ENCODE data around the gene ORM1. TPM values are rescaled to one million over a fixed set of nuclear protein-coding genes. Genes with fewer than 3 reads are reported as not detected.

Gene ORM1
- total RNA-seq, 1 experiment from 2014 or later: 4.4 TPM

DNA sequence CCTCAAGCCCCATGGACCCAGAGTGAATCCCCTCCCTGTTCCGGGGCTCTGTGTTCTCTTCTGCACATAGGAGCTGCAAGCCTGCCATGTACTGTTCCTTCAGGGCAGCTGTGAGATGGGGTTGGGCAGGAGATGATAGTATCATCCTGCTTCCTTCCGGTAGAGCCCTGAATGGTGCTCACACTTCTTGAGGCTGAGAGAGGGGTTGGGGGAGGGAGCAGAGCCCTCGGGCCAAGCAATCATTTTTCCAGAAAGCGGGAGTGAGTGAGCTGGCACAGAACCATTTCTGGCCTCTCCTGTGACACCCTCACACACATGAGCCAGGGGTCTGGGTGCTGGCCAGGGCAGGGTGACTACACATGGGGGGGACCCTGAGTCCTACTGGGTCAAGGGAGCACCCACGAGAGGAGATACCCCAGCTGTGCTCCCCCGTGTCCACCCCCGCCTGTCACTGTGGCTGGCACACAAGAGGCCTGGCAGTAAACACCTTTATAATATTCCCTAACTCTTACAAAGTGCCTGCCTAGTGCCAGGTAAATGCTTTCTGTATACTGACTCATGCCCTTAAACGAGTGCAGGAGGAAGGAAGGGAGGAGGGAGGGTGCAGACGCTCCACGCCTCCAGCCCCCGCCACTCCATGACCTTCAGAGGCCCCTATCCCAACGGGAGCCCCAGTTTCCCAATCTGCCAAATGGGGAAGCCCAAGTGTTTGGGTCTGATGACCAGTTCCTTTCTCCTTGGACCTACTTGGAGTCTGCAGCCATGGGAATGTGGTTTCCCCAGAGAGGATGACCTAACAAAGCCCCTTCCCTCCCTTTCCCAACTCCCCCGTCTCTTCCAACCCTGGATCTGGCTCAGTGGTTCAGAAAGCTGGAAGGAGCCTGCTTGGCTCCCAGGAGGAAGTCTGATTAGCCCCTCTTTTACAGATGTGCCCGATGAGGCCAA lies 49.3 kb downstream of the ORM1 start:
- peak overlapping the region in 2 of 3 experiments; percentile 81 to 87; a peak in 5 of 7 replicates for H3K27ac Mint-ChIP-seq
- H3K4me1 Mint-ChIP-seq: peaks cover 45 to 51% of the 10 kb centered on the region in 2 experiments

More for the DNA sequence above, 49.3 kb downstream of the ORM1 start:
- Histone ChIP-seq H2BK15ac (ENCODE audit: low read depth, low read length) (no peak overlapping the region; the same call in 1 of the 2 replicates), H3K14ac (ENCODE audit: insufficient read depth, low read length) (no peak overlapping the region; the same call in 1 of the 2 replicates), H3K18ac (ENCODE audit: insufficient read length, low read depth, low read length) (no peak overlapping the region), H2BK120ac (ENCODE audit: low read depth, low read length, poor library complexity, severe bottlenecking) (no peak overlapping the region), H3K23me2 (ENCODE audit: insufficient read length, low read depth, low read length, poor library complexity, severe bottlenecking) (peaks cover 5% of the 10 kb centered on the region), H4K8ac (replicated peaks; ENCODE audit: insufficient read length, low read depth, low read length) (no peak overlapping the region), H3K9me3 (ENCODE audit: control insufficient read depth, low read depth, low read length) (no peaks in the 10 kb centered on the region), H4K91ac (ENCODE audit: insufficient read length, low read depth, low read length) (peak overlapping the region; percentile 26), H2AFZ (ENCODE audit: low read length) (no peak overlapping the region), H3K27ac (ENCODE audit: insufficient read length, low read depth, low read length) (no peak overlapping the region), H3K4ac (ENCODE audit: low read depth, low read length) (no peak overlapping the region; the same call in 1 of the 2 replicates), H3K4me2 (ENCODE audit: insufficient read depth, insufficient read length, low read length) (no peak overlapping the region), H3K56ac (ENCODE audit: insufficient read length, low read depth, low read length) (no peak overlapping the region), H4K5ac (ENCODE audit: insufficient read length, low read depth, low read length) (no peak overlapping the region), H3K27me3 (ENCODE audit: insufficient read depth, low read length) (no peaks in the 10 kb centered on the region), H2BK5ac (ENCODE audit: insufficient read length, low read length) (no peak overlapping the region), H3K23ac (ENCODE audit: insufficient read length, low read depth, low read length) (no peak overlapping the region), H3K79me2 (ENCODE audit: insufficient read depth, low read length) (0 out of 2 replicates have a peak, but pooled peaks cover 3% of the 10 kb centered on the region), H2BK12ac (ENCODE audit: insufficient read length, low read depth, low read length) (no peak overlapping the region), H4K20me1 (ENCODE audit: control insufficient read depth, insufficient read depth, insufficient read length) (no peaks in the 10 kb centered on the region), H3K79me1 (ENCODE audit: insufficient read depth, low read depth, low read length, poor library complexity, severe bottlenecking) (no peaks in the 10 kb centered on the region), H3K9ac (ENCODE audit: extremely low read depth, insufficient read length, low read length) (no peak overlapping the region), H3K4me1 (ENCODE audit: insufficient read depth, low read length) (peaks cover 13% of the 10 kb centered on the region), H2BK20ac (ENCODE audit: low read depth, low read length, poor library complexity, severe bottlenecking) (no peak overlapping the region), H2AK5ac (ENCODE audit: insufficient read length, low read length) (no peak overlapping the region), H3T11ph (ENCODE audit: low read length) (no peak overlapping the region)
- Mint-ChIP-seq H3K27me3 (ENCODE audit: low read depth) (no peaks in the 10 kb centered on the region), H3K9me3 (no peaks in the 10 kb centered on the region), H3K36me3 (ENCODE audit: insufficient read depth in 1 of 3, low read depth in 3 of 3) (peaks cover 16 to 27% (median 20%) of the 10 kb centered on the region in 3 experiments), H3K4me3 (peak overlapping the region in 1 of 2 experiments; percentile 24; a peak in 1 of 5 replicates)
- TF ChIP-seq, protein P1, sequence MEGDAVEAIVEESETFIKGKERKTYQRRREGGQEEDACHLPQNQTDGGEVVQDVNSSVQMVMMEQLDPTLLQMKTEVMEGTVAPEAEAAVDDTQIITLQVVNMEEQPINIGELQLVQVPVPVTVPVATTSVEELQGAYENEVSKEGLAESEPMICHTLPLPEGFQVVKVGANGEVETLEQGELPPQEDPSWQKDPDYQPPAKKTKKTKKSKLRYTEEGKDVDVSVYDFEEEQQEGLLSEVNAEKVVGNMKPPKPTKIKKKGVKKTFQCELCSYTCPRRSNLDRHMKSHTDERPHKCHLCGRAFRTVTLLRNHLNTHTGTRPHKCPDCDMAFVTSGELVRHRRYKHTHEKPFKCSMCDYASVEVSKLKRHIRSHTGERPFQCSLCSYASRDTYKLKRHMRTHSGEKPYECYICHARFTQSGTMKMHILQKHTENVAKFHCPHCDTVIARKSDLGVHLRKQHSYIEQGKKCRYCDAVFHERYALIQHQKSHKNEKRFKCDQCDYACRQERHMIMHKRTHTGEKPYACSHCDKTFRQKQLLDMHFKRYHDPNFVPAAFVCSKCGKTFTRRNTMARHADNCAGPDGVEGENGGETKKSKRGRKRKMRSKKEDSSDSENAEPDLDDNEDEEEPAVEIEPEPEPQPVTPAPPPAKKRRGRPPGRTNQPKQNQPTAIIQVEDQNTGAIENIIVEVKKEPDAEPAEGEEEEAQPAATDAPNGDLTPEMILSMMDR (conservative IDR thresholded peaks at IDR 0.05): no peak
- no peak for DNase-seq
- no CpG with 5 or more reads among the region's 14 CpGs for WGBS (ENCODE audit: extremely low coverage, insufficient read length, low lambda C conversion rate)
